Measurements from ENCODE around the gene CBLN4.

Gene CBLN4

GRCh38 chr20:56005389-56005715 lies at the start of gene CBLN4:
Gene CBLN4 (minus strand): TSS chr20:56005519. CDS start chr20:56004171, 1,348 bp downstream.
- no peak for DNase-seq (ENCODE audit: low read depth)

DNA sequence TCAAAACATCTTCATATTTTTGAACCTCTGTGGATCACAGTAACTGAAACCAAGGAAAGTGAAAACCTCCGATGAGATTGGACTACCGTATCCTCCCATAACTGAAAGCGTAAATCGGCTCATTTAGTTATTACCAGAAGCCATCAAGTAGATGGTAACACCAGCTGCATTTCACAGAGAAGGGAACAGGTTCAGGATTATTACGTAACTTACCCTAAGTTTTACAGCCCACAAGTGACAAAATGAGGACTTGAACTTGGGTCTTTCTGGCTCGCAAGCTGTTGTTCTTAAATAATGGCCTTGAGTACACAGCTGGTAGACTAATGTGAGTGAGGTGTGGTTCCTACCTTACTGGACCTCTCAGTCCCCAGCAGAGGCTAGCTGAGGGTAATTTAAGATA lies 37.9 kb upstream of the CBLN4 start:
- no peak for DNase-seq (ENCODE audit: low read depth)

DNA sequence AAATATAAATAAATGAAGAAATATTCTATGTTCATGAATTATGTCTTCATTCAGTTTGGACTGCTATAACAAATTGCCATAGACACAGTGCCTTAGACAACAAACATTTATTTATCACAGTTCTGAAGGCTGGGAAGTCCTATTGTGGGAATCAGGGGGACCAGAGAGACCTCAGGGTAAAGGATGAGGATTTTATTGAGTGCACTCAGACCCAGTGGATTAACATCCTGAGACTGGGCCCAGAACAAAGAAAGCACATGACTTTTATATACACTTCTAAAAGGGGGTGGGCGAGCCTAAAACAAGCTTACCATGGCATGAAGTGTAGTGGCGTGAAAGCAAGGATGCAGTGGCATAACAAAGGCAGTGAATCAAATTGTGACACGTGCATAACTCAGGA lies 26.9 kb upstream of the CBLN4 start:
- DNase-seq (ENCODE audit: low read depth), result no peak

DNA sequence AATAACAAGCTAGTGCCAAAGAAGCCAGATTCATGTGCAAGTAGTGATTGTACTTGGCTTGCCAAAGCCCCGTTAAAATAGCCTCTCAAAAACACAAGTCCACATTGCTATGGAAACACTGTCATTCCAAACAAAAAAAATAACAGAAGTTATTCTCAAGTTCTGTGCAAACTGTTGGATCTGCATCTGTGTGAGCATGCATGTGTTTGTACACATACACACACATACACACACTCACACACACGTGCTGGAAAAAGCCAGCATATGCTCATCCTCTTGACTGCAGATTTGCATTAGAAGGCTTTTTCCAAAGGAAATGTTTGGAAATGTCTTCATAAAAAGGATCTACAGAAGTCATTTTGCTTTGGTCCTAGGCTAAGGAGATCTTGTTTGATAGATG lies 13.4 kb upstream of the CBLN4 start:
- no peak for DNase-seq (ENCODE audit: low read depth)

DNA sequence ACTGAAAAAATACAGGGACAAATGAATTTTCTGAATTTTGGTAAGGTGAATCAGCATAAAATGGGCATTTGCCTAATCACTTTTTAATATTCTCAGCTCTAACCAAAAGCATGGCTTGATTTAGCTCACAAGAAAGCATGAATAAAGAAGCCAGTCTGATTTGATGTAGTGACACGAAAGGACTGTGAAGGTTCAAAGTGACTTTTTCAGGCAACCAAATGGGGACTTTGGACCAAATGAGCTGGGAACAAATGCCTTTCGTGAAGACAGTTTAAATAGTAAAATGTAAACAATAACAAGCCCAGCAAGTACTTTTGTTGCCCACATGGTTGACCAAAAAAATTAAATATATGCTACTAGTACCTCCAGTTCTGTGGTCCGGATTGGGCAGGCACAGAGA lies 12.9 kb upstream of the CBLN4 start:
- DNase-seq (ENCODE audit: low read depth), result no peak

DNA sequence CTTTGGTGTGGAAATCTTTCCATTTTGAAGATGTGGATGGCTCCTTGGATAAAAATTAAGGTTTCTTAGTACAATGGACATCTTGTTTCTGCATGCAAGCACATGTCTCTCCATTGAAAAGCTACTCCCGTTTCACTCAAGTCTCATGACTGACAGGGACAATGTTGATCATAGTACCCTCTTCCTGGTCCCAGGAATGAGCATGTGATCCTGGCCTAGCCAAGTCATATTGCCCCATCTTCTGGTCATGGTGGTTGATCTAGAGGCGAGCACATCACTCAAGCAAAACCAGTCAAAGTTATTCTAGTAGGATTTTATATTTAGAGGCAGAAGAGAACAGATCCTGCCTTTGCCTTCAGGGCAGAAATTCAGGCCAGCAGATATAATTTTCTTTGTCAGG lies 12.2 kb upstream of the CBLN4 start:
- no peak for DNase-seq (ENCODE audit: low read depth)

GRCh38 chr20:56014998-56015397 lies 9.7 kb upstream of the CBLN4 start:
- DNase-seq (ENCODE audit: low read depth), result no peak

DNA sequence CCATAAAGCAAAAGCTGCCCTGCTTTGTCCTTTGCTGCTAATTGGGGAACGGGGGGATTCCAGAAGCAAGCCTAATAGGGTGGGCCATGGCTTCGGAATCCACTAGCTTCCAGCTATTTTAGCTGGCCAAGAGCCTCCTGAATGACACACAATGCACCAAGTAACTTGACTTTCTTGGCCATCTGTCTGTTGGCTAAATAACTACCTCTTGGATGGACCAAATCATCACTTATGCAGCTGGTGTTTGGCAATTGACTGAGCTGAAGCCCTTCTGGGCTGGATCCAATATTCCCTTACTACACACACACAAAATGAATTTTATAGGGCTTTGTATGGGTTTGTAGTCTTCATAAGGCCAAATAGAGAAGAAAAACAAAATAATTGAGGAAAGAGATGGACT lies 8.8 kb upstream of the CBLN4 start:
- DNase-seq (ENCODE audit: low read depth), result no peak

DNA sequence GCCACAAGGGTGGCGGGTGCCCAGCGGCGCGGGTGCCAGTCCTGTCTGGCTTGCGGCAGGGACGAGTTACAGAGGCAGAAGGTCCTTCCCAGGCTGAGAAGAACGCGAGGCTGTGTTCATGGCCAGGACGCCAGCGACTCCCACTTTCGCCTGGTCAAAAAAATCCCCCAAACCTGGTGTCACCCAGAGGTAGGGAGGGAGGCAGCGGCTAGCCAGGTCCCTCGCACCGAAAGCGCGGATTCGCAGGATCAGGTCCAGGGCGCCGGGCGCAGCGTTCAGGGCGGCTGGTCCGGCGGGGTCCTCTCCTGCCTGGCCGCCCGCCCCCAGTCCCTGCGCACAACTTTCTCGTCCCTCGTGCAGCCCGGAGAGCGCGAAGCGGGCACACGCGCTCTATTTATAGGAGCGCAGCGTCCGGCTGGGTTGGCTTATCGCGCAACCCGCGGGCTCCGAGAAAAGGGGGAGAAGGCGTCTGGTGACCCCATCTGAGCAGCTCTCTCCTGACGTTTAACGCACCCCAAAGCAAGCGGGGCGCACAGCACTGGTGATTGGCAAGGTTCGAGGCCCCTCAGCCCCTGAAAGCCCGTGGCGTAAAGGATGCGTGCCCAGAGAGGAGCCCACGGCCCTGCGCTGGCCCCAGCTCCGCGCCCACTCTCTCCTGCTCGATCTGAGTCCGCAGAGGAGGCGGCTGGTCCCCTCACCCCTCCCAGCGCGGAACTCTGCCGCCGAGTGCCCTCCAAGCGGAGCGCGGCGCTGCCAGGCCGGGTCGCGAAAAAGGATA lies 519 bp downstream of the CBLN4 start:
- DNase-seq (ENCODE audit: low read depth), result no peak

GRCh38 chr20:56004007-56004406 lies 1.3 kb downstream of the CBLN4 start:
- no peak for DNase-seq (ENCODE audit: low read depth)

GRCh38 chr20:56002908-56003800 lies 2.2 kb downstream of the CBLN4 start:
- DNase-seq (ENCODE audit: low read depth), result no peak

DNA sequence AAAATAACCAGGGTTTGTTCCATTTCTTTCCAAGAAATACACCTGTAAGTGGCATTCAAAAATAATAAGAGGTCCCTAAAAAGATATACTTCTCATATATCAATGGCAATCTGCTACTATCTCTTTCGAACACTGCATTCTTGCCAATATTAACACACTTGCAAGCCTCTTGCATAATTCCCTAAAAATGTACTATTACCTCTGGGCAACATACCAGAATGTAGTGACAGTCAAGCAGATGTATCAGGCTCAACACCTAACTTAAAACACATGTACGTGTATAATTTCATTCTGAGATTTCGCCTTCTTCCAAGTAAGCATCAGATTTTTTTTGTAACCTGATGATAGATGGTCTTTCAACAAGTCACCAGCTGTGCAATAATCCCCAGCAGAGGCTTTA lies 3.4 kb downstream of the CBLN4 start:
- DNase-seq (ENCODE audit: low read depth), result no peak

DNA sequence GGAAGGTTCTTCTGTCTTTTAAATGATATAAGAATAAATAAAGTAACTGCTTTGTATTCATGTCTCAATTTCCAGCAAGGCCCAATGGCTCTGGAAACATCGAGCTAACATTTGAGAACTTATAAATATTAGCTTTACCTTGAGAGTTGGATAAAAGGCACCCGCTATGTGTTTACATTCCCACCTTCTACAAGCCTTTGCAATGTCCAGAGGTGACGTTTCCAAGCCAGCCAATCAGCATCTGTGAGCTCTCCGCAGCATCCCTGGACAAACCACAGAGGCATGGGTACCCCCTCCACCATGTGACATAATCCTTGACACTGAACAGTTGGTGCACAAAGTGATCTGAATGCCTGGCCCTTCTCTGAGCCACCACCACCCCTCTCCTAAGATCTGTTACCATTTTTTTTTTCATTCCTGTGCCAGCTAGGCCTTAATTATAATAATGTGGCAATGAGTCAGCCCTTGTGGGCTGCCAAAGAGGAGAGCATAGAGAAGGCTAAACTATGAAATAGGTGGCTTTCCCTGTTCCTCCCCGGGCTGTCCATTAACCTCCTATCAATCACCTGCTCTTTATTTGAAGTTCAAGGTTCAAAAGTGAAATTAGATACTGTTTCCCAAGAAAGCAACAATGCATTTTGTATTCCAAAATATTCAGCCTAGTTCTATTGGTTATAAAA lies 4.1 kb downstream of the CBLN4 start:
- DNase-seq (ENCODE audit: low read depth), result no peak

DNA sequence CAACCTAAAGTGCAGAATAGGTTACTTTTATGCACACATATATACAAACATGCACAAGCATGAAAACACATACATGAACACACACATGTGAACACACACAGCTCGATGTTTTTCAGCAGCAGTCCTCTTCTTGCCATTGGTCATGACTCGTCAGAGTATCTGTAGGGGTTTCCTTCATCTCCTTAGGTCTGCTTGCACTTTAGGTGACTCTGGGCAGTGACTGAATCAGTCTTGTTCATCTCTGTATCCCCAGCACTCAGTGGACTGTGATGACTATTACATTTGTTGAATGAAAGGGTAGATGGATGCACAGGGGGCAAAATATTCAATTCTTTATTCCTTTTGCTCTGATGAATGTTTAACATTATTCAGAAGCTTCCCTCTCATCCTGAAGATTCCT lies 26.8 kb downstream of the CBLN4 start:
- no peak for DNase-seq (ENCODE audit: low read depth)

DNA sequence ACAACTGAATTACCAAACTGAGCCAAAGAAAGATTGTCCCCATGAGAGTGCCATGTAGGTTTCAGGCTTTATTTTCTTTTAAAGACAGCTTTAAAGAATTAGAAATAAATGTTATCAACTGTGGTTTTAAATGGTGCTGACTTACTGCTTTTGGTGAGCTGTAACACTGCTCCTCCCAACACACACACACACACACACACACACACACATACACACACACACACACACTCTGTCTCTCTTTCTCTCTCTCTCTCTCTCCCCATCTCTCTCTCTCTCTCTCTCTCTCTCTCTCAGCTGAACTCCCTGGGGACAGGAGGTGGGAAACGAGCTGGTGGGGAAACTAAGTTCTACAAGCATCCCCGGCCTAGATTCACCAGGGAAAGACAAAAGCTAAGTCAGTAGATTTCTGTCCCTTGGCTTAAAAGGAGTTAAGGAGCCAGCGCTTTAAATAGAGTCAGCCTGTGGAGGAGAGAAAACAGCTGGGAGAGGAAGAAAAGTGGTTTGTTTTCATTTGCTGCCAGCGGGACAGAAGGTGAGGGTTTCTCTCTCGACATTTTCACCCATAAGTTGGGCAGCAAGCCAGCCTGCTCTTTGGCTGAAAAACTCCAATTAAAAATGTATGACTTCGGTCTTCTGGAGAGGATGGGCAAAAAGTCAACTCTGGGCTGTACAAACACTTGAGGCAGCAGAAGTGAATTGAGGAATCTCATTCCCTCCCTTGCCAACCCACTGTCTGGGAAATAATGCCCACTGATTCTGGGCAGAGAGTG lies 27.4 kb downstream of the CBLN4 start:
- DNase-seq (ENCODE audit: low read depth), result no peak

GRCh38 chr20:55974491-55975202 lies 30.7 kb downstream of the CBLN4 start:
- DNase-seq (ENCODE audit: low read depth), result no peak

DNA sequence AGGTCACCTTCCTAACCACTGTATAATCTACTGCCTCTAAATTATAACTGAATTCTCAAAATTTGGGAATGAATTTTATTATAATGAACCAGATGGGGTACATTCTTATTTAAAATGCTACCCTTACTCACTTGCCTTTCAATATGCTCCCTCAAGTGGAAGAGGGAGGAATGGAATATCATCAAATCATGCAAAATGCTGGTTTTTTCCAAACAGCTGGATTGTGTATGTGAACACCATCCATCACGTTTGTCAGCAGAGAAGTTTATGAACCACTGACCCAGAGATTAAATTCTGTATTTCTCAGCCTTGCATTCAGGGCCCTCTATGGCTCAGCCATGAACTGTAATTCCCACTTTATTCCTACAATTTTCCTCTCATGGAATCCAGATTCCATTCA lies 40.5 kb downstream of the CBLN4 start:
- DNase-seq (ENCODE audit: low read depth), result no peak

- no peak for DNase-seq (ENCODE audit: low read depth)
Observed at GRCh38 chr20:55961376-55962330, 43.7 kb downstream of the CBLN4 start.

DNA sequence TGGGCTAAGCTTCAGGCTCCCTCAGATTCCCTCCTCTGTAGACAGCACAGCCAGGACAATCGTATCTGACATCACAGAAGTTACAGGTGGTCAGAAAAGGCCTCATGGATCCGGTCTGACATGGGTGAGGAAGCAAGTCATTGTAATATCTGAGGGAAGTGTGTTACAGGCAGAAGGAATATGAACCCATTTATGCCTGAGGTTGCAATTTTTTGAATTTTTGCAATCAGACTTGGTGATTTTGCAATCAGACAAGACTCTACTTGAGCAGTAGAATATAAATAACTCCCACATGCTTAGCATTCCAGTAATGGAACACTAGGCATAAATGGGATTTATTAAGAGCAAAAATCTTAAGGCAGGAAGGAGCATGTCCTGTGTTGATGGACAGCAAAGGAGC lies 52.1 kb downstream of the CBLN4 start:
- DNase-seq (ENCODE audit: low read depth), result no peak

GRCh38 chr20:55947701-55948100 lies 57.6 kb downstream of the CBLN4 start:
- no peak for DNase-seq (ENCODE audit: low read depth)

All from stromal cell of bone marrow (primary cell).